GM23338 (cell line): Measurements from ENCODE around the gene SGMS2.

Experiments used
- CTCF ChIP-seq, 2 experiments: fragments of 200-600 bp in 1 of 2; sonication (generic) in 1 of 2; conservative IDR thresholded peaks; 2 replicates each; pipeline versions ENCODE4 v1.5.1 to v1.6.1; 2016 to 2017; ENCODE audit warnings: antibody characterized with exemption in 2 of 2, low read depth in 2 of 2, mild to moderate bottlenecking in 2 of 2, moderate library complexity in 1 of 2
- EZH2 ChIP-seq: fragments of 200-600 bp; sonication (generic); IDR thresholded peaks from one replicate; pipeline ENCODE4 v1.8.0; 2017; ENCODE audit warnings: antibody characterized with exemption, mild to moderate bottlenecking, low read depth; ENCODE audit not compliant: unreplicated experiment
- JUNB ChIP-seq: IDR thresholded peaks from one replicate; pipeline ENCODE4 v1.6.1; 2016; ENCODE audit warnings: antibody characterized with exemption; ENCODE audit not compliant: unreplicated experiment

GRCh38 chr4:107900067-107900466 lies 75.3 kb downstream of the SGMS2 start:
- TF ChIP-seq CTCF (conservative IDR thresholded peaks at IDR 0.05; ENCODE audit: low read depth in 2 of 2) (no peak), EZH2 (no peak), JUNB (no peak)
